NT2/D1 (cell line): ENCODE data around the gene PPM1N.

ENCODE experiments used
- SUZ12 ChIP-seq: IDR thresholded peaks from 2 replicates; pipeline ENCODE4 v1.6.1; 2011; ENCODE audit not compliant: insufficient read length, insufficient read depth; ENCODE audit errors: extremely low read depth
- YY1 ChIP-seq: IDR thresholded peaks from 2 replicates; pipeline ENCODE4 v1.6.1; 2011; ENCODE audit not compliant: insufficient read length, insufficient read depth
- ZNF274 ChIP-seq: IDR thresholded peaks from 2 replicates; pipeline ENCODE4 v1.6.1; 2011; ENCODE audit warnings: mild to moderate bottlenecking, low read depth, low read length

GRCh38 chr19:45511074-45511473, 12.8 kb downstream of the PPM1N start:
- TF ChIP-seq ZNF274, result no peak
- TF ChIP-seq YY1, result no peak
- no peak for TF ChIP-seq SUZ12
